SK-N-MC (cell line): ENCODE data around the gene GLB1L3.
"Not testable (repeated sequence)": the region's sequence is repeated elsewhere in the genome, so short reads cannot be mapped to it uniquely, and the experiment has no call there.

Experiments used
- EZH2 ChIP-seq: fragments of 200-600 bp; sonication (generic); IDR thresholded peaks from one replicate; pipeline ENCODE4 v1.6.1; 2017; ENCODE audit warnings: antibody characterized with exemption
- POLR2AphosphoS5 ChIP-seq: IDR thresholded peaks from 2 replicates; pipeline ENCODE4 v1.6.1; 2012; ENCODE audit warnings: mild to moderate bottlenecking, low read depth, low read length, borderline replicate concordance

- not testable (repeated sequence) for TF ChIP-seq EZH2, POLR2AphosphoS5
Measured at GRCh38 chr11:134255184-134255561, 21.0 kb upstream of the GLB1L3 start.
